GM12891 (cell line): ENCODE measurements around the gene PHF19.

Experiments
- DNase-seq: peaks from one replicate; pipeline ENCODE4 v3.0.0; 2011; ENCODE audit warnings: low spot score; ENCODE audit not compliant: insufficient read length
- FAIRE-seq: peaks from 2 replicates; lab custom pipeline; 2011; peaks lifted over from hg19 to GRCh38; lab: Jason Lieb, UNC
- PAX5 ChIP-seq: IDR thresholded peaks from 2 replicates; pipeline ENCODE4 v1.6.1; 2011; ENCODE audit warnings: low read length, moderate library complexity, mild to moderate bottlenecking; ENCODE audit not compliant: insufficient read depth, severe bottlenecking
- POLR2A ChIP-seq: IDR thresholded peaks from 2 replicates; pipeline ENCODE4 v1.6.1; 2011; ENCODE audit warnings: low read depth, low read length, control low read depth
- POLR2AphosphoS5 ChIP-seq: IDR thresholded peaks from 2 replicates; pipeline ENCODE4 v1.6.1; 2011; ENCODE audit warnings: low read depth, low read length, control low read depth
- POU2F2 ChIP-seq: IDR thresholded peaks from 2 replicates; pipeline ENCODE4 v1.6.1; 2011; ENCODE audit warnings: low read depth, mild to moderate bottlenecking, control low read depth, low read length, moderate library complexity
- SPI1 ChIP-seq: IDR thresholded peaks from 2 replicates; pipeline ENCODE4 v1.6.1; 2011; ENCODE audit warnings: low read depth, low read length, control low read depth
- TAF1 ChIP-seq: IDR thresholded peaks from 2 replicates; pipeline ENCODE4 v1.6.1; 2011; ENCODE audit warnings: low read depth, low read length, control low read depth

Gene PHF19

GRCh38 chr9:120901755-120902568, 25.0 kb upstream of the PHF19 start:
- TF ChIP-seq SPI1, result no peak
- TF ChIP-seq POLR2A, result peak; percentile 38; the same call in 1 of the 2 replicates
- DNase-seq, result no peak
- FAIRE-seq, result no peak

GRCh38 chr9:120900824-120901223, 23.8 kb upstream of the PHF19 start:
- no peak for TF ChIP-seq PAX5
- no peak for TF ChIP-seq TAF1
- no peak for TF ChIP-seq SPI1
- TF ChIP-seq POLR2AphosphoS5, result peak; percentile 29; the same call in 1 of the 2 replicates
- TF ChIP-seq POU2F2, result no peak
- FAIRE-seq (no peak), DNase-seq (no peak)

GRCh38 chr9:120899490-120900068, 22.6 kb upstream of the PHF19 start:
- DNase-seq, result no peak
- FAIRE-seq, result no peak
- no peak for TF ChIP-seq SPI1
- peak; percentile 83 for TF ChIP-seq POLR2A
- TF ChIP-seq POU2F2, result 0 out of 2 replicates have a peak, but pooled peaks have one; percentile 66
- peak; percentile 89 for TF ChIP-seq POLR2AphosphoS5

- TF ChIP-seq POU2F2, result no peak
- no peak for TF ChIP-seq PAX5
- TF ChIP-seq POLR2A, result peak; percentile 66; the same call in 1 of the 2 replicates
- peak; percentile 51 for TF ChIP-seq POLR2AphosphoS5
- no peak for FAIRE-seq
- DNase-seq, result no peak
Measured at GRCh38 chr9:120898396-120898795, 21.4 kb upstream of the PHF19 start.

GRCh38 chr9:120895951-120896350, 19.0 kb upstream of the PHF19 start:
- no peak for TF ChIP-seq SPI1
- TF ChIP-seq POLR2AphosphoS5, result peak; percentile 63
- 0 out of 2 replicates have a peak, but pooled peaks have one; percentile 46 for TF ChIP-seq POLR2A
- FAIRE-seq, result no peak

GRCh38 chr9:120894321-120895148, 17.5 kb upstream of the PHF19 start:
- FAIRE-seq (no peak), DNase-seq (no peak)
- TF ChIP-seq TAF1, result no peak
- peak; percentile 35; the same call in 1 of the 2 replicates for TF ChIP-seq POLR2AphosphoS5

More at GRCh38 chr9:120895951-120896350, 19.0 kb upstream of the PHF19 start:
- no peak for DNase-seq

GRCh38 chr9:120893611-120894307, 16.8 kb upstream of the PHF19 start:
- peak; percentile 66 for FAIRE-seq
- no peak; the same call in none of the 2 replicates for TF ChIP-seq POLR2AphosphoS5
- TF ChIP-seq POLR2A, result peak; percentile 67
- TF ChIP-seq SPI1, result no peak
- peak; percentile 50; the same call in 1 of the 2 replicates for TF ChIP-seq TAF1
- TF ChIP-seq PAX5, result no peak
- no peak for TF ChIP-seq POU2F2
- no peak for DNase-seq

- TF ChIP-seq SPI1 (no peak), POU2F2 (peak; percentile 87), TAF1 (peak; percentile 30; the same call in 1 of the 2 replicates), PAX5 (peak; percentile 36), POLR2AphosphoS5 (peak; percentile 79), POLR2A (peak; percentile 35; the same call in 1 of the 2 replicates)
- DNase-seq (no peak), FAIRE-seq (peak; percentile 93)
Measured at GRCh38 chr9:120892748-120893610, 16.0 kb upstream of the PHF19 start.
